Lower lobe of right lung (tissue), 2 donors: Measurements from ENCODE around the gene CAMK2A. TPM values are rescaled to one million over a fixed set of nuclear protein-coding genes. Genes with fewer than 3 reads are reported as not detected.

Experiments used
- ATAC-seq, 2 donors: fragments of 200-7000 bp; cut with Tn5 transposase; one replicate each; pipeline ENCODE4 v1.9.1; 2020 to 2022; ENCODE audit warnings: mild to moderate bottlenecking in 2 of 2, moderate library complexity in 2 of 2
- DNase-seq: peaks from one replicate; pipeline ENCODE4 v3.0.0-alpha.2; 2020
- H3K27ac ChIP-seq: fragments of 200-600 bp; one replicate; pipeline ENCODE4 v1.8.0; 2022
- H3K27me3 ChIP-seq: fragments of 200-600 bp; one replicate; pipeline ENCODE4 v1.8.0; 2022; ENCODE audit warnings: low read depth
- H3K36me3 ChIP-seq: fragments of 200-600 bp; one replicate; pipeline ENCODE4 v1.8.0; 2022; ENCODE audit warnings: mild to moderate bottlenecking
- H3K4me1 ChIP-seq: fragments of 200-600 bp; one replicate; pipeline ENCODE4 v1.8.0; 2022
- H3K4me3 ChIP-seq: fragments of 200-600 bp; one replicate; pipeline ENCODE4 v1.8.0; 2022; ENCODE audit warnings: mild to moderate bottlenecking
- H3K9me3 ChIP-seq: fragments of 200-600 bp; one replicate; pipeline ENCODE4 v1.8.0; 2022
- intact Hi-C: fragments of 100-400 bp; cut with DNase I; formaldehyde crosslinking; loops from one replicate; pipeline ENCODE4 v1.11.0; 2022
- total RNA-seq: library from RNA; stranded (reverse); fragmentation: NEBNext Ultra II Directional; extraction: Animal tissue kit (Norgen Biotek cat#: 25700); gene quantifications from one replicate; pipeline ENCODE4 v1.2.1, GENCODE V29; 2021
- TF ChIP-seq, protein P1 (sequence below): fragments of 200-600 bp; IDR thresholded peaks from one replicate; pipeline ENCODE4 v1.8.0; 2022; ENCODE audit warnings: antibody characterized with exemption, mild to moderate bottlenecking
- donor health status: DM: no; HTN: yes; CAD: no; lungs with severe emphysema.

Gene CAMK2A
- total RNA-seq, 1 donor from 2014 or later: 1.3 TPM

DNA sequence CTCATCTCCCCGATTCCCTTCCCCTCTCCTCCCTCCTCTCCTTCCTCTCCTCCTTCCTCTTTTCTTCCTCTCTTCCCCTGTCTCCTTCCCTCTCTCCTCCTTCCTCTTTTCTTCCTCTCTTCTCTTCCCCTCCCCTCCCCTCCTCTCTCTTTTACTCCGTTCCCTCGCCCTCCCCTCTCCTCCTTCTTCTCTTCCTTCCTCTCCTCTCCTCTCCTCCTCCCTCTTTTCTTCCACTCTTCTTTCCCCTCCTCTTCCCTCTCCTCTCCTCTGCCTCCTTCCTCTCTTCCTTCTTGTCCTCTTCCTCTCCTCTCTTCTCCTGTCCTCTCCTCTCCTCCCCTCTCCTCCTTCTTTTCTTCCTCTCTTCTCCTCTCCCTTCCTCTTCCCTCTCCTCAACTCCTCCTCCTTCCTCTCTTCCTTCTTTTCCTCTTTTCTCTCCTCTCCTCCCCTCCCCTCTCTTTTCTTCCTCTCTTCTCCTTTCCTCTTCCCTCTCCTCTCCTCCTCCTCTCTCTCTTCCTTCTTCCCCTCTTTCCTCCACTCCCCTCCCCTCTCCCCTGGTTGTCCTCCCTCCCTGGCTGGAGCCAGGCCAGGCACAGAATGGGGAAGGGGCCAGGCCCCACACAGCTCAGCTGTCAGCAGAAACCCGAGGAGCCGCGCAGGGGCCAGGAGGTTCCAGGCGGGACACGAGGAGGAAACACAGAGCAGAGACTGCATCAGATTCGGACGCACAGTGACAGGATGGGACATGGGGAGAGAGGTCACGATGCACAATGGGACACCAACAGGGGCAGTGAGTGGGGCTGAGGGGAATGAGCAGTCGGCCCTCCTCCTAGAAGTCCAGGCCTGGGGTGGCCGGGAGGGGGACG is 48.0 kb downstream of the CAMK2A start:
- no peaks in the 10 kb centered on the region for H3K36me3 ChIP-seq
- H3K4me1 ChIP-seq: peaks cover 7% of the 10 kb centered on the region
- TF ChIP-seq, protein P1, sequence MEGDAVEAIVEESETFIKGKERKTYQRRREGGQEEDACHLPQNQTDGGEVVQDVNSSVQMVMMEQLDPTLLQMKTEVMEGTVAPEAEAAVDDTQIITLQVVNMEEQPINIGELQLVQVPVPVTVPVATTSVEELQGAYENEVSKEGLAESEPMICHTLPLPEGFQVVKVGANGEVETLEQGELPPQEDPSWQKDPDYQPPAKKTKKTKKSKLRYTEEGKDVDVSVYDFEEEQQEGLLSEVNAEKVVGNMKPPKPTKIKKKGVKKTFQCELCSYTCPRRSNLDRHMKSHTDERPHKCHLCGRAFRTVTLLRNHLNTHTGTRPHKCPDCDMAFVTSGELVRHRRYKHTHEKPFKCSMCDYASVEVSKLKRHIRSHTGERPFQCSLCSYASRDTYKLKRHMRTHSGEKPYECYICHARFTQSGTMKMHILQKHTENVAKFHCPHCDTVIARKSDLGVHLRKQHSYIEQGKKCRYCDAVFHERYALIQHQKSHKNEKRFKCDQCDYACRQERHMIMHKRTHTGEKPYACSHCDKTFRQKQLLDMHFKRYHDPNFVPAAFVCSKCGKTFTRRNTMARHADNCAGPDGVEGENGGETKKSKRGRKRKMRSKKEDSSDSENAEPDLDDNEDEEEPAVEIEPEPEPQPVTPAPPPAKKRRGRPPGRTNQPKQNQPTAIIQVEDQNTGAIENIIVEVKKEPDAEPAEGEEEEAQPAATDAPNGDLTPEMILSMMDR: no peak
- H3K27me3 ChIP-seq: no peaks in the 10 kb centered on the region
- H3K9me3 ChIP-seq: no peaks in the 10 kb centered on the region
- intact Hi-C loops: no loop called here
- no peak overlapping the region for H3K27ac ChIP-seq
- no peak for DNase-seq
- no peak overlapping the region for H3K4me3 ChIP-seq
- ATAC-seq: no peak

DNA sequence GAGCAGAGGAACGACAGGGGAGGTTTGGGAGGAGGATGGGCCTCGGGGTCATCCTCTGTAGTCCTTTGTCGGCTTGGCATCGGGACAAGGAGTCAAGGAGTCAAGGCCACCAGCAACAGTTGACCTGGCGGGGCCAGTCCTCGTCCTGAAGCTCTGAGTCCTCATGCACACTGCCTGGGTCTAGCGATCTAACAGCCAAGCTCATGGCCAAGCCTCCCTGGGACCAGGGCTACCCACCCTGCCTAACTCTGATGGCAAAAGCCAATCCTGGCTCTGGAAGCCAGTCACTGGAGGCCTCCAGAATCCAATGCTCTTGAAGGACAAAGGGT is 49.8 kb downstream of the CAMK2A start:
- DNase-seq (no peak), ATAC-seq (no peak)
- Histone ChIP-seq H3K9me3 (no peaks in the 10 kb centered on the region), H3K4me1 (no peaks in the 10 kb centered on the region), H3K27me3 (no peaks in the 10 kb centered on the region), H3K27ac (no peak overlapping the region), H3K4me3 (no peak overlapping the region), H3K36me3 (no peaks in the 10 kb centered on the region)
- TF ChIP-seq, protein P1: no peak
- intact Hi-C loops: no loop called here

DNA sequence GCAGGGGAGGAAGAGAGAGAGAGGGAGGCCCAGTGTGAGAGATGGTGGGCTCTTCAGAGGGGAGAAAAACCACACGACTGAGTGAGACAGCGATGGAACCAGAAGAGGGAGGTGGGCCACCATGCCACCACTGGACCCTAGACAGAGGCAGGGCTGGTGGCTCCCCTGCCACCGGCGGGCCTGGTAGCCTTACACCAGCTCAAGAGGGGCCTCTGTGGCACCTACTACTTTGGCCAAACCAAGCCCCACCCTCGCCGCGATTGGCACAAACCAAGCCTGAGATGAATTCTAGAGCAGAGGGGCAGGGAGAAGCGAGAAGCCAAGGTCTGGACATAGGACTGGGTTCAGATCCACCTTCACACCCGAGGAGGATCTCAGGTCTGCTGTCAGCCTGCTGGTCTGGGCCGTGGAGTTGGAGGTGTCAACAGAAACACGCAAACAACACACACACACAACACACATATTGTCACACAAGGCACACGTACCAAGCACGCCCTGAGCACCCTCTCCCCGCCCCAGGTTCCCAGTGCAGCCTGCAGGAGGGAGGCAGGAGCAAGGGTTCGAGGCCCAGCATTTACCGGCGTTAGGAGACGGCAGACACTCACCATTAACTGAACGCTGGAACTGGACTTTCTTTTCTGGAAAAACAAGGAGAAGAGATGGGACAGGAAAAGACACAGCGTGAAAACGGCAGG is 50.3 kb downstream of the CAMK2A start:
- intact Hi-C loops: no loop called here

DNA sequence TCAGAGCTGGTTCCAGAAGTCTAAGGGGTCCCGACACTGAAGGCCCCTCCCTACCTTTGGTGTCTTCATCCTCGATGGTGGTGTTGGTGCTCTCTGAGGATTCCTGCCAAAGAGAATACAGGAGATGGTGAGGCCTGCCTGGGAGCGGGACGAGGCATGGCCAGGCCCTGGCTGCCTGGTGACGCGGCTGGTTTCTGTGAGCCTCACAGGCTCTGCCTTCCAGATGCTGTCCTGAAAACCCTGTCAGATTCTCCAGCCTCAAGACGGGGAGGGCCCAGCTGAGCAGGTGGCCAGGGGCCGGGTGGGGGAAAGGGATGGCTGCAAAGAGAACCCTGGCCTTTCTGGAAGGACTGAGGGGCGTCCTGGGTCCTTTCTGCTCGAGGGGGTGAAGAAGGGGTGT is 50.9 kb downstream of the CAMK2A start:
- intact Hi-C loops: no loop called here
- Histone ChIP-seq H3K27me3 (no peaks in the 10 kb centered on the region), H3K27ac (no peak overlapping the region), H3K9me3 (no peaks in the 10 kb centered on the region), H3K4me1 (no peaks in the 10 kb centered on the region), H3K4me3 (no peak overlapping the region), H3K36me3 (no peaks in the 10 kb centered on the region)
- TF ChIP-seq, protein P1: no peak
- ATAC-seq: no peak
- DNase-seq: no peak

More for the DNA sequence above, 50.3 kb downstream of the CAMK2A start:
- H3K4me1 ChIP-seq: no peaks in the 10 kb centered on the region
- H3K36me3 ChIP-seq: no peaks in the 10 kb centered on the region
- no peak for DNase-seq
- no peak for ATAC-seq
- no peak overlapping the region for H3K27ac ChIP-seq
- TF ChIP-seq, protein P1: no peak
- no peaks in the 10 kb centered on the region for H3K9me3 ChIP-seq
- no peak overlapping the region for H3K4me3 ChIP-seq
- H3K27me3 ChIP-seq: no peaks in the 10 kb centered on the region

DNA sequence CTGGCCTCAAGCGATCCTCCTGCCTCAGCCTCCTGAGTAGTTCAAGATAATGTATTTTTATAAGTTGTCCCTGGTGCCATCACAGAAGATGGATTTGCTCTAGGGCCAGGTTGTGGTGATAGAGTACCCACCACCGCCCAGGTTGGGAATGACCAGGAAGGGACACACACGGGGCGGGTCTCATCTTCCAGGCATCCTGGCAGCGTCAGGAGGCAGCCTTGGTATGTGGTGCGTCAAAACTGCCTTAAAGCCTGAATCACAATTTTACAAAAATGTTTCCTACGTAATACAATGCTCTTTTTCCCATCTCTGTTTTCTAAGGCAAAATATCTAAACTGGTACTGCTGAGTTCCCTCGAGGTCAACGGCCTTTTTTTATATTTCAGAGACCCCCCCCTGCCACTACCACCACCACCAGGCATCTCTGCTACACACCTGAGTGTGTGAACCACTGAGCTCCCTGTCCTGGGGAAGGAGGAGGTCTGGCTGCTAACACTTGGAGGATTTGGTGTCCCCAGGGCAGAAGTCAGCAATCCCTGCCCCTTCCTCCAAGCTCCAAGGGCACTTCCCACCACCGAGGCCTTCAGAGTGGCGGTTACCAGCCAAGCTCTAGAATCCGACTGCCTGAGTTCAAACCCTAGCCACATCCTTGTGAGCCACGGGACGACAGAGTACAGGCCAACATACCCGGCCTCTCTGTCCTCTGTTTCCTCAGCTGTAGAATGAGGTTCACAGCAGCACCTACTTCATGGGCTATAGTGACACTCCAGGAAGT is 52.4 kb downstream of the CAMK2A start:
- intact Hi-C loops: no loop called here
- ATAC-seq (no peak), DNase-seq (no peak)
- H3K27ac ChIP-seq: no peak overlapping the region
- no peaks in the 10 kb centered on the region for H3K9me3 ChIP-seq
- H3K36me3 ChIP-seq: no peaks in the 10 kb centered on the region
- TF ChIP-seq, protein P1: no peak
- H3K4me3 ChIP-seq: no peak overlapping the region
- H3K4me1 ChIP-seq: no peaks in the 10 kb centered on the region
- H3K27me3 ChIP-seq: no peaks in the 10 kb centered on the region
